ENCODE data around the gene HIC1.

HIC1 gene

GRCh38 chr17:2067608-2068024 is 12.7 kb downstream of the HIC1 start:
- Histone ChIP-seq H3K4me3 (replicated peaks; ENCODE audit: insufficient read depth, low read length) (no peak overlapping the region), H3K27me3 (ENCODE audit: insufficient read depth, poor library complexity, severe bottlenecking) (no peaks in the 10 kb centered on the region), H3K27ac (replicated peaks) (no peak overlapping the region)
- DNase-seq (ENCODE audit: low read depth in 1 of 2, low spot score in 1 of 2), result no peak
- TF ChIP-seq SPI1 (IDR thresholded peaks at IDR 0.05; ENCODE audit: borderline replicate concordance, low read depth), result no peak
- TF ChIP-seq REST (IDR thresholded peaks at IDR 0.05; ENCODE audit: insufficient replicate concordance, low read depth), result no peak
- no peak for TF ChIP-seq CTCF (IDR thresholded peaks at IDR 0.05; ENCODE audit: insufficient read depth, low read length)

GRCh38 chr17:2068031-2068518 is 13.2 kb downstream of the HIC1 start:
- Histone ChIP-seq H3K27me3 (ENCODE audit: insufficient read depth, poor library complexity, severe bottlenecking) (no peaks in the 10 kb centered on the region), H3K4me3 (replicated peaks; ENCODE audit: insufficient read depth, low read length) (no peak overlapping the region), H3K27ac (replicated peaks) (no peak overlapping the region)
- no peak for DNase-seq (ENCODE audit: low read depth in 1 of 2, low spot score in 1 of 2)
- TF ChIP-seq CTCF (IDR thresholded peaks at IDR 0.05; ENCODE audit: insufficient read depth, low read length) (no peak), POLR2AphosphoS5 (IDR thresholded peaks at IDR 0.05; ENCODE audit: low read depth) (no peak), SPI1 (IDR thresholded peaks at IDR 0.05; ENCODE audit: borderline replicate concordance, low read depth) (no peak), GABPA (IDR thresholded peaks at IDR 0.05; ENCODE audit: low read depth) (no peak), REST (IDR thresholded peaks at IDR 0.05; ENCODE audit: insufficient replicate concordance, low read depth) (no peak)

- Histone ChIP-seq H3K27ac (replicated peaks) (no peak overlapping the region), H3K4me3 (replicated peaks; ENCODE audit: insufficient read depth, low read length) (no peak overlapping the region), H3K27me3 (ENCODE audit: insufficient read depth, poor library complexity, severe bottlenecking) (no peaks in the 10 kb centered on the region)
- TF ChIP-seq POLR2AphosphoS5 (IDR thresholded peaks at IDR 0.05; ENCODE audit: low read depth) (no peak), GABPA (IDR thresholded peaks at IDR 0.05; ENCODE audit: low read depth) (no peak), REST (IDR thresholded peaks at IDR 0.05; ENCODE audit: insufficient replicate concordance, low read depth) (no peak), SPI1 (IDR thresholded peaks at IDR 0.05; ENCODE audit: borderline replicate concordance, low read depth) (no peak), CTCF (IDR thresholded peaks at IDR 0.05; ENCODE audit: insufficient read depth, low read length) (no peak)
- no peak for DNase-seq (ENCODE audit: low read depth in 1 of 2, low spot score in 1 of 2)
Observed at GRCh38 chr17:2068519-2069051, 13.7 kb downstream of the HIC1 start.

All from HL-60 (cell line).